Right forelimb (tissue), 1 donor: ENCODE measurements around the gene SLC49A4.

ENCODE experiments used
- DNase-seq: peaks from one replicate; pipeline ENCODE4 v3.0.0-alpha.2; 2018

Gene SLC49A4

GRCh38 chr3:122859021-122859805 is 64.3 kb downstream of the SLC49A4 start:
- DNase-seq: no peak

GRCh38 chr3:122862381-122862780 is 67.5 kb downstream of the SLC49A4 start:
- DNase-seq: no peak

DNA sequence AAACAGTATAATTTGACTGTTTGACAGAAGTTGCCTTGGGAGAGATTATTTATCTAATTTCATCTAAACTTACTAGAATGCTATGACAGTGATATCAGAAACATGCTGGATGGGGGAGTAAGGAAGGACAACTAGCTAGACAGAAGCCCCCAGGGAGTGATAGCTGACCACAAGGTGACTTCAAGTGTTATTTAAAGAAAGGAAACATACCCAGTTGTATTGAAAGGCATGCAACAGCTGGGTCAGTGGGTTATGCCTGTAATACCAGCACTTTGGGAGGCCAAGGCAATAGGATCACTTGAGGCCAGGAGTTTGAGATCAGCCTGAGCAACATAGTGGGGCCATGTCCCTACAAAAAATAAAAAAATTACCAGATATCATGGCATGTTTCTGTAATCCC is 69.6 kb downstream of the SLC49A4 start:
- no peak for DNase-seq

DNA sequence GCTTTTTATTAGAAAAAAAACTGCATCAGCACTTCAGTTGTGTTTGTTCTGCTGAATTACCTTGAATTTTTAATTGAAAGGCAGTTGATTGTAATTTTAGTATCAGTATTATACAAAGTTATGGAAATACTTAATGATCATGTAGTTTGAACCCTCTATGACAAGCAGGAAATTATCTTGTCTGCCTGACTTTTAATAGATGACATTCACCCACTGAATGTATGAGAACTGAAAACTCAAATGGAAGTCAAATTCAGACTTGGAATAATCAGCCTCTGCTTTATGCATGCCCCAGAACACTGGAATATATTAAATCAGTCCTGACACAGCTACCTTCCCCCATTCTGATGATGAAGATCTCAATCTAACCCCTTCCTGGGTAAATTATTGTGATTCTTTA is 73.5 kb downstream of the SLC49A4 start:
- DNase-seq: no peak

- DNase-seq: no peak
Observed at GRCh38 chr3:122873741-122874515, 79.1 kb downstream of the SLC49A4 start.

- DNase-seq: no peak
Observed at GRCh38 chr3:122875547-122876127, 80.8 kb downstream of the SLC49A4 start.

- no peak for DNase-seq
Observed at GRCh38 chr3:122880173-122880572, 85.3 kb downstream of the SLC49A4 start.

DNA sequence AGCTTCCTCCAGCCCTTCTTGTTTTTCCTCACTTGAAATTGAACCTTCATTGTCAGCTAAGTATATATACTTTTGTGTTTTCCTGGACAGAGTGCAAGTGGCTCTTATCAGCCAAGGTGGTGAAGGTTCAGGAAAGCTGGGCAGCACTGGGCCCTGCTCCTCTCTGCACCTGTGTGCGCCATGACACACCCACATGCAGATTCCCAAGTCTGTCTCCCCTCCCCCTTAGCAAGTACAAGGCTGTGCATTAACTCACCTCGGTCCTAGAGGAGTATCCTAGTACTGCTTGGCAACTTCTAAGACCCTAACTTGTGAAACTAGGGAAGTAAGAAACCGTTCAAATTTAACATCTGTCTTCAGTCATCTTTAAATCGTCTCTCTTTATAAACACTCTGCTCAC is 85.8 kb downstream of the SLC49A4 start:
- DNase-seq: no peak

DNA sequence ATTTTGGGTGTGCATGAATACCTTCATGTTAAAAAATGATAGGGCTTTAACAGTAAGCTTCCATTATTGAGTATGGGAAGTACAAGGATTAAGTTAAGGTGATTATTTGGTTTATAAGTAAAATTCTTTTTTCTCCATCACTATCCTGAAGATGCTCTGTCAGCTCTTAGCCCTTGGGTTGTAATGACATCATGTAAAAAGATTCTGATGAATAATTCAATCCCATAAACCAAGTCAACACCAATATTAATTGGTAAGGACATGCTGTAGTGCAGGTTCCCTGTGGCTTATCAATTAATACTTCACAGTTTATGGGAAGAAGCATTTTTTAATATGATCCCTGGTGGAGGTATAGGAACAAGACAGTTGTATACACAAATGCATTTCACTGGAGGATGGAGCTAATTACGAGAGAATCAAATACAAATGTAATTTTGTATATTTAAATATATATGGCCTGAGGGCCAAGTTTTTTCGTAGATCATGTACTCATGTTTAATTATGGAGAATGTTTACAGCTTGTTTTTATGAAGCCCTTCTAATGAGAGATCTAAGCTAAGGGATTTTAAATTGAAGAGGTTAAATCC is 87.6 kb downstream of the SLC49A4 start:
- no peak for DNase-seq

- DNase-seq: no peak
Observed at GRCh38 chr3:122886251-122886650, 91.4 kb downstream of the SLC49A4 start.

GRCh38 chr3:122886946-122887345 is 92.1 kb downstream of the SLC49A4 start:
- DNase-seq: no peak

GRCh38 chr3:122890077-122890719 is 95.3 kb downstream of the SLC49A4 start:
- peak; percentile 84 for DNase-seq

DNA sequence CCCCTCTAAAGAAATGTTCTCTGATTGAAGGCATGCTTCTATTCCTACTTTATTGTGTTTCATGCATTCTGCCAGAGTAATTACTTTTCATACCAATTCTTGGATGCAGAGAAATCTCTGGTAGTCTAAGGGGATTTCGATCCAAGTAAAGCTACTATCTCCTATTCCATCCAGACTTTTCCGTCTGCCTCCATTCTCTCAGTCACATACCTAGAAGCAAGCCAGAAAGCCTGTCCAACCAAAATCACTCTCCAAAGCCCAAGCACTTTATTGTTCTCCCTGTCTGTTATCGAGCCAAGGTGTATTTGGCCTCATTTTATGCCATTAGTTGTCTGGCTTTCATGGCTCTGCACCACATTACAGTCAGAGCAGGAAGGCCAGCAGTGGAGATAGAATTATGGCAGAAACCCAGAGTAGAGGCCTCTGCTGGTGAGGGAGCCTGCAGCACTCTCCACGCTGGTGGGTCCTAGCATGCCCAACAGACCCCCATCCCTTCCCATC is 95.9 kb downstream of the SLC49A4 start:
- no peak for DNase-seq

DNA sequence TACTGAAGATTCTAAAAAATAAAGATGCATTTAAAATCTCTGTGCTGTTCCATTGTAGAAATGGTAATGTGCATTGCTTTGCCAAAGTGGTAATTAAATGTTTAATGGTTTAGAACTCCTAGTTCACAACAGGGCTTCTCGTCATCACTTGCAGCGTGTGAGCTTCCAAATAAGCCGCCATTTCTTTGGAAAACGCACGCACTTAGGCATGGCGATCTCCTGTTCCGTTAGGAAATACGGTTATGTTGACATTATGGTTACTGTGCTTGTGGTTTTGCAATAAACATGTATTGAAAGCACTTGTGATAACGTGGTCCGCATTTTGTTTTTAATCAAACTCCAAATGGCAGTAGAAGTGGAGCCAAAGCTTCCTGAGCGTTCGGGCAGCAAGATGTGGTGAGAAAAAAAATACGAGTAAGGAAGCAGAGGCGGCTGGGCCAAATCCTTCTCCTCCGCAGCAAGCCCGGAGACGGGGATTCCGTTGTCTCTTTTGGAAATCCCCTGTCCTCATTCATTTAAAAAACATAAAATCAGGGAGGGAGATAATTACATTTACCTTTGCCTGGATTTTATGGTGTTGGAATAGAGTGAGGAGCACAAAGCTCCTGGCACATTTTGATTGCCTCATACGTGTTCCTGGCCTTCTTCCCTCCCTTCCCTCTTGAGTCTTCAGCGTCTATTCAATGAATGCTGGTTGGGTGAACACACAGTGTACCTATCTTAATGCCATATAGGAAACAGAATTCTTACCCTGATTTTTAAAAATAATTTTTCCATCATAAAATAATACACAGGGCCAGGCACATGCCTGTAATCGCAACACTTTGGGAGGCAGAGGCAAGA is 97.5 kb downstream of the SLC49A4 start:
- no peak for DNase-seq

- DNase-seq: no peak
Observed at GRCh38 chr3:122893282-122893681, 98.4 kb downstream of the SLC49A4 start.

DNA sequence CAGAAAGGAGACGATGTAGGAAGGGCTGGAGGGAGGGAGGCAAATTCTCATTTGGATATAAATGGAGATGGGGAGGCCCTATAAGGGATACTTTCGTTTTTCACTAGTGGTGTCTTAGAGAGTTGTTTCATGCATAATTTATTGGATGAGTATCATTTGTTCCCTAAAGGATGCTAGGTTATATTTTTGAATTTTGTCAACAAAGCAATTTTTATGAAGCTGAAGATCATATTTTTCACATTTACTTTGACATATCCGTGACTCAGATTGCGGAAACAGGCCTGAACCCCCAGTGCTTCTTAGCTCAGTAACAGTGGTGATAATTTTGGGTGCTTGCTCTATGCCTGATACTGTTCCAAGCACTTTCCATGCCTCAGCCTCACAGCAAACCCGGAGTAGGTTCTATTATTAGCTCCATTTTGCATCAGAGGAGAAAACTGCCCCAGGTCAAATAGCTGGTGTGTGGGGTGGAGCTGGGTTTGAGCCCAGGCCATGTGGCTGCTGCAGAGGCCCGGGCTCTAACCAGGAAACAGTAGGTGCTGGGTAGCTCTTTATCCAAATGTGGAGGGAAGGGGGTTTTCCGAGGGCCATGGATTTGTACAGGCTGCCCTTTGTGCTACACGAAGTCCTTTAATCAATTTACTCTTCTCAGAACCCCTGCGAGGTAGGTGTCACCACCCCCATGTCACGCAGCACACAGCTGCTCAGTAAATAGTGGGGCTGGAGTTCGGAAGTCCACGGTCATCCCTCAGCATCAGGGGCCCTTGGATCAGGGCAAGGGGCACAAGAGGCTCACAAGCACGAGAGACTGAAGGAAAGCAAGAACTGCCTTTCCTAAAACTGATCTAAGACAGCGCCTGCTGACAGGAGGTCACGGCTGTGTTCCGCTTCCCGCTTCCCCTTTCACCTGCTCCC is 99.1 kb downstream of the SLC49A4 start:
- DNase-seq: no peak

DNA sequence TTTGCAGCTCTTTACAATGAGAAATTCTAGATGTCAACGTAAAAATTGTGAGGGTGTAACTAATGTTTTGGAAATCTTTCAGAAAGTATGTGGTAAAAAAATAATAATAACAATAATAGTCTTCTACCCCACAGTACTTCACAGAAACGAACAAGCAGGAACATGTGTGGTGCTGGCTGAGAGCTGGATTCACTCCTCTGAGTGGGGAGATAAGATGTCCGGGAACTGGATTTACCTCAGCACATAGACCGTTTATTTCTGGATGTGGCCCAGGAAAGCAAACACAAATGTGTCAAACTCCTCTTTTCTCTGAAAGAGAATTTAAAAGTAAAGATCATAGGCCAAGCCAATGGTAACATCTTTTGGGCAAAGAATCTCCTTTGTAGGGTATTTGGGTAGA is 103.4 kb downstream of the SLC49A4 start:
- DNase-seq: no peak

- DNase-seq: no peak
Observed at GRCh38 chr3:122902326-122902725, 107.5 kb downstream of the SLC49A4 start.

GRCh38 chr3:122903171-122903570 is 108.3 kb downstream of the SLC49A4 start:
- DNase-seq: no peak

GRCh38 chr3:122907471-122907870 is 112.6 kb downstream of the SLC49A4 start:
- no peak for DNase-seq

DNA sequence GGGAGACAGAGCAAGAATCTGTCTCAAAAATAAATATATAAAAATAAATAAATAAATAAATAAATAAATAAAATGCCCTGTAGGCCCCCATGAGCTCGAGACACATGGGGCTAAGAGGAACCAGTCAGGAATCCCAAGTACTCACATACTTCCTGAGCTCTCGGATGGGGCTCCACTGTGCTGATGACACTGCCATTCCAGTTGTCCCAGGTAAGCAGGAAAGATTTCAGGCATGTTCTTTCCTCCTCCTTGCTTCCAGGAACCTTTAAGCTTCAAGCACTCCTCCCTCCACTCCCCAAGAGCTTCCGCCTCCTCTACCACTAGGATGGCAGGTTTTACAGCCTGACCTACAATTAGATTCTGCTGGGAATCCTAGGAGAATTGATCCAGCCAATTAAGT is 113.4 kb downstream of the SLC49A4 start:
- no peak for DNase-seq
